HG03521 (cell line): ENCODE data around the gene ZNF428.
A peak's percentile ranks its signal among the peaks of the same experiment; 100 is the strongest.

Experiments
- ATAC-seq: cut with Tn5 transposase; IDR thresholded peaks from one replicate; pipeline ENCODE4 v1.9.1; 2021; ENCODE audit warnings: mild to moderate bottlenecking, moderate library complexity; ENCODE audit not compliant: unreplicated experiment

The ZNF428 gene

DNA sequence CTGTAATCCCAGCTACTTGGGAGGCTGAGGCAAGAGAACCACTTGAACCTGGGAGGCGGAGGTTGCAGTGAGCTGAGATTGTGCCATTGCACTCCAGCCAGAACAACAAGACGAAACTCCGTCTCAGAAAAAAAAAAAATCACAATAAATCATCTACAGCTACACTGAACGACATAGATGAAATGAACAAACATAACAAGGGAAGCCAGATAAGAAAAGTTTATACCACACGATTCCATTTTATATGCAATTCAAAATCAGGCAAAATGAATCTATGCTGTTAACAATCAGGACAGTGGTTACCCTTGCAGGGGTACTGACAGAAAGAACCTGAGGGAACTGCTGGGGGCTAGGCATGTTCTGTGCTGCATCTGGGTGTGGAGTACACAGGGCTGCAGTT, 49.8 kb downstream of the ZNF428 start:
- no peak for ATAC-seq

DNA sequence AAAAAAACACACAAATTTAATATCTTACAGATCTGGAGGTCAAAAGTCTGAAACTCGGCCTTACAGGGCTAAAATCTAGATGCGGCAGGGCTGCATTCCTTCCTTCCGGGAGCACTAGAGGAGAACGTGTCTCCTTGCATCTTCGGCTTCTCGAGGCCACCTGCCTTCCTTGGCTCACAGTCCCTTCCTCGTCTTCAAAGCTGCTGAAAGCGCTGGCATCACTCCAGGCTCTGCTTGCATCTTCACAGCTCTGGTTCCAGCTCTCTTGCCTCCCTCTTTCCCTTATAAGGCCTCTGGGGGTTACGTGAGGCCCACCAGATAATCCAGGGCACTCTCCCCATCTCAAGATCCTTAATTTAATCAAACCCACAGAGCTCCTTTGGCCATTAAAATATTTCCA, 54.6 kb downstream of the ZNF428 start:
- no peak for ATAC-seq

DNA sequence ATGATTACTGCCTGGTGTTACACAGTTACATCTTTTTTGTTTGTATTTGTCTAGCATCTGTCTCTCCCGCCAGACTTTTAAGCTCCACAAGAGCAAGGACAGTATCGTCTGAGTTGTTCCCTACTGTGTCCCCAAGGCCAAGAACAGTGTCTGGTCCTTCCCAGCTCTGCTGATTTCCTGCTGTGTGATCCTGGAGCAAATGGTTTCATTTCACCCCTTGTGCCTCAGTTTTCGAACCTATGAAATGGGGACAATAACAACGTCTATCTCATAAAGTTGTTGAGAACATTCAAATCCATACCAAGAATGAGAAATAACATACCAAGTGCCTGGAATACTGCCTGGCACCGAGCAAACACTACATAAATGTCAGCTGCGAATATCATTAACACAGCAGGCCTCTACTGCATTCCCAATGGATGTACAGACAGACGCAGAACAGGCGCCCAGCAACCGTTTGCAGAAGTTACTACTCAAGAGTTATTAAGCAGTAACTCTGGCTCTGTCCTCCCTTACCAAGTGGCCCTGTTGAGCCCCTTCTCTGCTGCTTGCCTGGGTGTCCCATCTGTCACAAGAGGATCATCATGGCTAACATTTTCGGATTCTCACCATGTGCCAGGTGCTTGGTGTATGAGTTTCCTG, 55.5 kb downstream of the ZNF428 start:
- ATAC-seq: no peak

DNA sequence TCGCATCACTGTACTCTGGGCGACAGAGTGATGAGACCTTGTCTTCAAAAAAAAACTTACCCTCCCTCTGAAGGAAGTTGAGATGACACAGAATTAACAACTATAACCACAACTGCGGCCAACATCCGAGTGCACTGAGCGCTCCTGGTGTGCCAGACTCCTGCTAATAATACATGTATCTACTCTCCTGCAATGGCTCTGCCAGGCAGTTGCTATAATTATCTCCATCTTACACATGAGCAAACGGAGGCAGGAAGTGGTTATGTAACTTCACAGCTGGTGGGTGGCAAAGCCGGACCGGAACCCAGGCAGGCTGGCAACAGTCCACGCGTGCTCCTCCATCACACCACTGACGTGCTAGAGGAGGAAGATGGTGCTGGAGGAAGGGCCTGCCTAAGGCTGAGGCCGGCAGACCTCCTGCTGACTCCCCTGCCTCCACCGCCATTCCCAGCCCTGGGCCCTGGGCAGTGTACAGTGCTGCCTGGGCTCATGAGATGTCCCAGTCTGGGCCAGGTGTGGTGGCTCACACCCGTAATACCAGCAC, 56.7 kb downstream of the ZNF428 start:
- ATAC-seq: peak; percentile 55

DNA sequence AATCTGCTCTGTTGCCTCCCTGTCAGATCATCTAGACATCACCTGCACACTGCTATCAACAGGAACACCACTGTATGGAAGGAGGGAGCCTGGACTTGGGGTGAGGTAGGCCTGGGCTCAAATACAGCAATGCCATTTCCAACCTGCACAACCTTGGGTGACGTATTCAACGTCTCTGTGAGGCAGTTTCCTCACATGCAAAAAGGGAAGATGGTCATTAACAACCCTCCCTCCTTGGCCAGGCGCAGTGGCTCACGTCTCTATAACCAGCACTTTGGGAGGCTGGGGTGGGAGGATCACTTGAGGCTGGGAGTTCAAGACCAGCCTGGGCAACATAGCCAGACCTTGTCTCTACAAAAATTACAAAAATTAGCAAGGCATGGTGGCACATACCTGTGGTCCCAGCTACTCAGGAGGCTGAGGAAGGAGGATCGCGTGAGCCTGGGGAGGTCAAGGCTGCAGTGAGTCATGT, 57.2 kb downstream of the ZNF428 start:
- ATAC-seq: no peak

DNA sequence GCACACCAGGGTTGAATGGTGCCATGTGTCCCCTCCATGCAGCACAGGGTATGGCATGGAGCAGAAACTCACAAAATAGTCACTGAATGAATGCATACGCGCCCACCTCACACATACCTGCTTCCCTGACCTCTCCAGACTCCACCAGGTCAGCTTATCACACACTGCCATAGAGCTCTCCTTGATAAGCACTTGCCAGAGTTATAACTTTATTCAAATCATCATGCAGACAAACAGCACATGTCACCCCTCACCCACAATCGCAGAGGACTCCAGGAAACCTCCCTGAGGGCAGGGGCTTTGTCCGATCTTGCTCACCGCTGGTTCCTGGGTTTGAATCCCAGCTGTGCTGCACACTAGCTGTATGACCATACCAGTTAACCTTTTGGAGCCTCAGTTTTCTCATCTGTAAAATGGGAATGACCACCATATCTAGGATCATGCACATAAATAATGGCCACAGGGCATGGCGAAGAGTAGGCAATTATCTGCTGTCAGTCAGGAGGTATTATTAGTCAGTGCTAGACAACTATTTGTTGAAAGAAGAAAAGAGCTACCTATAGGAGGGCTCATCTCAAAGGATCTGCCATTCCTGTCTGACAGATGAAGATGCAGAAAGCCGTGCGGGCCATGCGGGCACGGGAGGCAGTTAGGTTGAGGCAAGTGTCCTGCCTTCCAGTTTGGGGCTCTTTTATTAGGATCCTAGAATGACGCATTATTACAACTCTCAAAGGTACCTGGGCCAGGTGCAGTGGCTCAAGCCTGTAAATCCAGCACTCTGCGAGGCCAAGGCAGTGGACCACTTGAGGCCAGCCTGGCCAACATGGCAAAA, 58.1 kb downstream of the ZNF428 start:
- ATAC-seq: no peak

DNA sequence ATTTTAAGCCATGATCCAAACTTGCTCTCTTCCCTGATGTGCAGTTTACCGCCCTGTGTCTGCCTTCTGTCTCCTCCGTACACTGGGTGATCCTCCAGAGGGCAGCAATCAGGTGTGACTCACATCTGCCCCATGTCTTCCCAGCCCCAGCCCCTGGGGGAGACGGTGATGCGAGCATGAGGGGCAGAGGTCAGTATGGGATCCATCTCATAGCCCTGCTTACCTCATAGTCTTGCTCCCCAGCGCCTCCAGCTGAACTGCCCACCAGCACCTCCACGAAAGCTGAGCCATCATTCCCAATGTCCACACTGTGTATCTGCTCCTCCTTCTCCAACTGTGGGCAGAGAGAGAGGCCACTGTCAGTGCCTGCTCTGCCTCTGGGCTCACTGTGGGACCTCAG, 58.7 kb downstream of the ZNF428 start:
- ATAC-seq: no peak
